IMR-90 (cell line): Measurements from ENCODE around the gene ETS1. TPM values are rescaled to one million over a fixed set of nuclear protein-coding genes. Genes with fewer than 3 reads are reported as not detected.
A peak's percentile ranks its signal among the peaks of the same experiment; 100 is the strongest.

Experiments used
- ATAC-seq: fragments of 200-7000 bp; cut with Tn5 transposase; 2 replicates; pipeline ENCODE4 v1.9.1; 2020; ENCODE audit warnings: low read depth, mild to moderate bottlenecking, moderate library complexity
- BruUV-seq: library from RNA; stranded (reverse); fragments of 400-500 nt; replicated peaks from 2 replicates; lab custom pipeline; 2021; lab: Mats Ljungman, UMichigan
- CTCF ChIA-PET: fragments of 300-600 bp; formaldehyde crosslinking; extraction: SDS; loops from one replicate; lab custom pipeline; 2021; ENCODE audit warnings: antibody characterized with exemption; lab: Yijun Ruan, JAX
- POLR2A ChIA-PET: fragments of 300-600 bp; sonication (Branson Sonifier 250); formaldehyde crosslinking; loops from one replicate; lab custom pipeline; 2022; ENCODE audit warnings: antibody characterized with exemption; ENCODE audit not compliant: unreplicated experiment; lab: Charles Lee
- DNase-seq: peaks from one replicate; pipeline ENCODE4 v3.0.0; 2013
- H2AFZ ChIP-seq: replicated peaks from 2 replicates; pipeline ENCODE3; 2013; ENCODE audit warnings: low read length, mild to moderate bottlenecking; ENCODE audit not compliant: poor library complexity
- H2AK5ac ChIP-seq: 2 replicates; pipeline ENCODE4 v1.6.1; 2013; ENCODE audit warnings: low read depth, low read length, inconsistent platforms
- H2AK9ac ChIP-seq: replicated peaks from 2 replicates; pipeline ENCODE3; 2013; ENCODE audit warnings: mild to moderate bottlenecking, low read depth, low read length, moderate library complexity; ENCODE audit not compliant: poor library complexity
- H2BK120ac ChIP-seq: 2 replicates; pipeline ENCODE4 v1.6.1; 2013; ENCODE audit warnings: low read depth, low read length, inconsistent platforms
- H2BK15ac ChIP-seq: 3 replicates; pipeline ENCODE4 v1.6.1; 2013; ENCODE audit warnings: low read depth, low read length, inconsistent platforms
- H2BK20ac ChIP-seq: 2 replicates; pipeline ENCODE4 v1.6.1; 2013; ENCODE audit warnings: low read depth, mild to moderate bottlenecking, inconsistent platforms, low read length, moderate library complexity
- H2BK5ac ChIP-seq: 2 replicates; pipeline ENCODE4 v1.6.1; 2013; ENCODE audit warnings: mild to moderate bottlenecking, low read depth, low read length, inconsistent platforms; ENCODE audit not compliant: poor library complexity, severe bottlenecking
- H3K14ac ChIP-seq: replicated peaks from 2 replicates; pipeline ENCODE4 v1.6.1; 2013; ENCODE audit warnings: low read depth, low read length, inconsistent platforms
- H3K18ac ChIP-seq: 2 replicates; pipeline ENCODE4 v1.6.1; 2013; ENCODE audit warnings: low read depth, low read length, control low read depth
- H3K23ac ChIP-seq: 2 replicates; pipeline ENCODE4 v1.6.1; 2013; ENCODE audit warnings: low read depth, low read length, inconsistent platforms
- H3K27ac ChIP-seq: 2 replicates; pipeline ENCODE4 v1.5.1; 2013; ENCODE audit warnings: mild to moderate bottlenecking, control low read depth, low read length; ENCODE audit not compliant: insufficient read depth
- H3K27me3 ChIP-seq: 2 replicates; pipeline ENCODE4 v1.6.1; 2013; ENCODE audit warnings: low read length; ENCODE audit not compliant: control insufficient read depth, insufficient read depth
- H3K36me3 ChIP-seq: 2 replicates; pipeline ENCODE4 v1.6.1; 2013; ENCODE audit warnings: low read length, mixed read lengths; ENCODE audit not compliant: control insufficient read depth, insufficient read depth
- H3K4ac ChIP-seq: 2 replicates; pipeline ENCODE4 v1.6.1; 2013; ENCODE audit warnings: low read depth, low read length, inconsistent platforms
- H3K4me1 ChIP-seq: 2 replicates; pipeline ENCODE4 v1.6.1; 2013; ENCODE audit warnings: low read length, mixed read lengths; ENCODE audit not compliant: control insufficient read depth, insufficient read depth
- H3K4me2 ChIP-seq: 2 replicates; pipeline ENCODE4 v1.6.1; 2013; ENCODE audit warnings: low read depth, mild to moderate bottlenecking, control low read depth, low read length, moderate library complexity
- H3K4me3 ChIP-seq: 2 replicates; pipeline ENCODE4 v1.5.1; 2013; ENCODE audit warnings: low read depth, mild to moderate bottlenecking, control low read depth, low read length, moderate library complexity; ENCODE audit not compliant: insufficient read depth
- H3K56ac ChIP-seq: 2 replicates; pipeline ENCODE4 v1.6.1; 2013; ENCODE audit warnings: low read length, inconsistent platforms; ENCODE audit not compliant: insufficient read depth; ENCODE audit errors: extremely low read depth
- H3K79me1 ChIP-seq, 2 experiments: 2 replicates each; pipeline ENCODE4 v1.6.1; 2013; ENCODE audit warnings: low read length in 2 of 2, inconsistent platforms in 1 of 2, low read depth in 1 of 2
- H3K9ac ChIP-seq: 2 replicates; pipeline ENCODE4 v1.6.1; 2013; ENCODE audit warnings: low read depth, low read length, control low read depth
- H3K9me1 ChIP-seq: 2 replicates; pipeline ENCODE4 v1.6.1; 2013; ENCODE audit warnings: low read length, inconsistent platforms; ENCODE audit not compliant: insufficient read depth
- H3K9me3 ChIP-seq: 2 replicates; pipeline ENCODE4 v1.6.1; 2013; ENCODE audit warnings: low read length; ENCODE audit not compliant: control insufficient read depth, insufficient read depth
- H4K20me1 ChIP-seq: 2 replicates; pipeline ENCODE4 v1.6.1; 2013; ENCODE audit warnings: low read length, inconsistent platforms; ENCODE audit not compliant: insufficient read depth
- H4K5ac ChIP-seq: 2 replicates; pipeline ENCODE4 v1.6.1; 2013; ENCODE audit warnings: mild to moderate bottlenecking, low read depth, low read length, control low read depth
- H4K8ac ChIP-seq, 2 experiments: 2 replicates each; pipeline ENCODE4 v1.6.1; 2013; ENCODE audit warnings: low read depth in 2 of 2, low read length in 2 of 2, control low read depth in 1 of 2, inconsistent platforms in 1 of 2
- H4K91ac ChIP-seq: 2 replicates; pipeline ENCODE4 v1.6.1; 2013; ENCODE audit warnings: low read depth, low read length, inconsistent platforms; ENCODE audit not compliant: insufficient read depth
- CEBPB ChIP-seq: IDR thresholded peaks from 2 replicates; pipeline ENCODE4 v1.6.1; 2012; ENCODE audit warnings: low read depth, low read length, improper control_type of control experiment
- CTCF ChIP-seq: conservative IDR thresholded peaks from 2 replicates; pipeline ENCODE4 v1.5.1; 2012; ENCODE audit warnings: mild to moderate bottlenecking, low read depth, low read length, improper control_type of control experiment
- FOS ChIP-seq: fragments of 150-350 bp; IDR thresholded peaks from 2 replicates; pipeline ENCODE4 v1.6.1; 2016; ENCODE audit warnings: low read depth, low read length
- MAFK ChIP-seq: IDR thresholded peaks from 2 replicates; pipeline ENCODE4 v1.6.1; 2012; ENCODE audit warnings: low read depth, low read length, improper control_type of control experiment
- MAZ ChIP-seq: IDR thresholded peaks from 2 replicates; pipeline ENCODE4 v1.6.1; 2012; ENCODE audit warnings: low read depth, mild to moderate bottlenecking, low read length, improper control_type of control experiment, moderate library complexity, borderline replicate concordance
- NFE2L2 ChIP-seq: fragments of 150-350 bp; IDR thresholded peaks from 2 replicates; pipeline ENCODE4 v1.6.1; 2016; ENCODE audit warnings: low read depth, mild to moderate bottlenecking, low read length
- POLR2A ChIP-seq: IDR thresholded peaks from 2 replicates; pipeline ENCODE4 v1.6.1; 2012; ENCODE audit warnings: mild to moderate bottlenecking, low read depth, low read length
- RAD21 ChIP-seq: IDR thresholded peaks from 2 replicates; pipeline ENCODE4 v1.6.1; 2012; ENCODE audit warnings: low read length, improper control_type of control experiment
- RCOR1 ChIP-seq: IDR thresholded peaks from 2 replicates; pipeline ENCODE4 v1.6.1; 2012; ENCODE audit warnings: mild to moderate bottlenecking, low read length, improper control_type of control experiment; ENCODE audit not compliant: insufficient replicate concordance
- SMC3 ChIP-seq: fragments of 150-350 bp; IDR thresholded peaks from 2 replicates; pipeline ENCODE4 v1.6.1; 2016; ENCODE audit warnings: low read depth, mild to moderate bottlenecking, antibody characterized with exemption, low read length, moderate library complexity
- WGBS, 2 experiments: methylation state at CpG; one replicate each; pipeline versions ENCODE4 v1.1.5 to v1.1.7; 2013; ENCODE audit warnings: missing lambda C conversion rate in 2 of 2; ENCODE audit not compliant: insufficient read length in 1 of 2; ENCODE audit errors: extremely low coverage in 2 of 2; 5-methylcytosine and 5-hydroxymethylcytosine counted together
- dilution Hi-C: fragments of 300-500 bp; cut with HindIII; formaldehyde crosslinking; loops from one replicate; pipeline ENCODE4 v1.14.3; 2018; ENCODE audit warnings: low sequenced_read_pairs; ENCODE audit not compliant: unreplicated experiment
- in situ Hi-C: fragments of 300-500 bp; cut with MboI; formaldehyde crosslinking; loops from 3 replicates; pipeline ENCODE4 v1.14.3; 2019; ENCODE audit warnings: low sequenced_read_pairs, inconsistent platforms, mixed read lengths
- intact Hi-C: fragments of 100-400 bp; cut with micrococcal nuclease; formaldehyde crosslinking; loops from 2 replicates; pipeline ENCODE4 v1.10.0; 2022
- polyA plus RNA-seq, 3 experiments: library from polyadenylated mRNA; depleted of rRNA; stranded (reverse); fragments of >200 nt; gene quantifications; 2 replicates each; pipeline ENCODE4 v1.2.3, GENCODE V29; 2012; ENCODE audit warnings: low replicate concordance in 1 of 3
- total RNA-seq: library from RNA; depleted of rRNA; stranded (reverse); fragments of >200 nt; gene quantifications from 2 replicates; pipeline ENCODE4 v1.2.3, GENCODE V29; 2012

The ETS1 gene
- total and polyA plus RNA-seq, 2 of the 4 experiments (the other 2 are of a cell fraction): 41.2 to 56.3 TPM

- peak overlapping the region in 1 of 2 experiments; percentile 29; a peak in 1 of 4 replicates for H4K8ac ChIP-seq
- CTCF ChIA-PET: interaction anchor here (0.7 to 0.9 kb wide), 2 partner anchors 10 to 198 kb away, joined by 3 to 4 read pairs; no protein-coding TSS in a partner anchor
- in situ Hi-C loops (loop anchor here (25.0 kb wide), 1 partner anchor 472 kb away; no protein-coding TSS in a partner anchor), intact Hi-C loops (no loop called here), dilution Hi-C loops (no loop called here)
- peaks cover 4 to 77% of the 10 kb centered on the region in 2 experiments; a peak in 2 of 4 replicates for H3K79me1 ChIP-seq
- peak overlapping the region; percentile 43 for H3K4ac ChIP-seq
- H3K4me3 ChIP-seq: no peak overlapping the region
- peaks cover 10% of the 10 kb centered on the region for H3K36me3 ChIP-seq
- H4K91ac ChIP-seq: peak overlapping the region; percentile 43
- H2BK20ac ChIP-seq: 0 out of 2 replicates have a peak overlapping the region, but pooled peaks have one; percentile 30
- H3K4me1 ChIP-seq: peaks cover 31% of the 10 kb centered on the region
- peak overlapping the region; percentile 79 for H2BK5ac ChIP-seq
- peaks cover 93% of the 10 kb centered on the region for H4K20me1 ChIP-seq
- TF ChIP-seq CEBPB (peak; percentile 68), MAZ (peak; percentile 39; the same call in 1 of the 2 replicates), RCOR1 (no peak), MAFK (peak; percentile 26; the same call in 1 of the 2 replicates), FOS (peak; percentile 49; the same call in 1 of the 2 replicates), RAD21 (no peak), SMC3 (peak; percentile 10; the same call in 1 of the 2 replicates), POLR2A (0 out of 2 replicates have a peak, but pooled peaks have one; percentile 6), NFE2L2 (peak; percentile 76; the same call in 1 of the 2 replicates), CTCF (no peak)
- peak overlapping the region; percentile 17; the same call in 2 of the 3 replicates for H2BK15ac ChIP-seq
- no peak overlapping the region for H2AK9ac ChIP-seq
- H4K5ac ChIP-seq: peak overlapping the region; percentile 1; the same call in 1 of the 2 replicates
- peak overlapping the region; percentile 42; the same call in 1 of the 2 replicates for H3K4me2 ChIP-seq
- H3K23ac ChIP-seq: peak overlapping the region; percentile 44; the same call in 1 of the 2 replicates
- ATAC-seq (peak; percentile 40), DNase-seq (peak; percentile 86)
- peaks cover 34% of the 10 kb centered on the region for H3K9me1 ChIP-seq
- no peak overlapping the region for H3K9ac ChIP-seq
- peak overlapping the region; percentile 41; the same call in 1 of the 2 replicates for H3K56ac ChIP-seq
- peak overlapping the region; percentile 83; the same call in 1 of the 2 replicates for H2AK5ac ChIP-seq
- peak overlapping the region; percentile 27; the same call in 1 of the 2 replicates for H3K14ac ChIP-seq
- H3K18ac ChIP-seq: peak overlapping the region; percentile 34; the same call in 1 of the 2 replicates
- peak overlapping the region; percentile 51; the same call in 1 of the 2 replicates for H3K27ac ChIP-seq
- BruUV-seq: no TSS peak
- 94% methylated on average over 2 of the region's 8 CpGs; no CpG with 5 or more reads in 1 of the 2 experiments for WGBS, 2 experiments
- H2BK120ac ChIP-seq: peak overlapping the region; percentile 62
- no peaks in the 10 kb centered on the region for H3K27me3 ChIP-seq
- H2AFZ ChIP-seq: no peak overlapping the region
- H3K9me3 ChIP-seq: no peaks in the 10 kb centered on the region
- POLR2A ChIA-PET: interaction anchor here (0.9 kb wide), 1 partner anchor 11 kb away, joined by 13 read pairs; no protein-coding TSS in a partner anchor
These were observed 78.4 kb downstream of the ETS1 start for GRCh38 chr11:128508770-128509510.
